Jurkat, Clone E6-1 (cell line): ENCODE measurements around the gene RBBP8NL.
"Not testable (repeated sequence)": the region's sequence is repeated elsewhere in the genome, so short reads cannot be mapped to it uniquely, and the experiment has no call there.

ENCODE experiments used
- DNase-seq: peaks from one replicate; pipeline ENCODE4 v3.0.0-alpha.2; 2011; ENCODE audit warnings: low read depth, low spot score
- H3K4me3 ChIP-seq: 2 replicates; pipeline ENCODE4 v1.5.1; 2011; ENCODE audit warnings: mild to moderate bottlenecking, low read length, control low read depth, moderate library complexity

RBBP8NL gene

DNA sequence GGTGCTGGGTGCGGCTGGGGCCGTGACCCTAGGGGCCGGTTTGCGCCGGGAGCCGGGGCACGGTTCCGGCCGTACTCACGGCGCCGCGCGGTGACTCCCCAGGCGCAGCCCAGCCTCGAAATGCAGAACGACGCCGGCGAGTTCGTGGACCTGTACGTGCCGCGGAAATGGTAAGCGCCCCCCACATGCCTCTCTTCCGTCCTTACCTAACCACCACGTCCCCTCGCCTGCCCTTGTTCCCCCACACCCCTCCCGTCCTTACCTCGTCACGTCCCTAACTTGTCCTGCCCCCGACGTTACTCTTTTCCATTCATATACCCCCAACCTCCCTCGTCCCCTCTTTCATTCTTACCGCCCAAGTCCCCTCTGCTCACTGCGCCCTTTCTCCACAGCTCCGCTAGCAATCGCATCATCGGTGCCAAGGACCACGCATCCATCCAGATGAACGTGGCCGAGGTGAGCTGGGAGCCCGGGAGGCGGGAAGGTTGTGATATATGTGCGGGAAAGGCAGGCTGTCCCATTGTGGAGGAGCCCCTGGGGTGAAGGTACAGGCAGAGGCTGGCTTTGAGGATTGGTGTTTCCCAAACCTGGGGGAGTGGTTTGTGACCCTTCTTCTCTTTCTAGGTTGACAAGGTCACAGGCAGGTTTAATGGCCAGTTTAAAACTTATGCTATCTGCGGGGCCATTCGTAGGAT is 40.0 kb downstream of the RBBP8NL start:
- H3K4me3 ChIP-seq, result peak overlapping the region; percentile 99
- DNase-seq, result no peak

DNA sequence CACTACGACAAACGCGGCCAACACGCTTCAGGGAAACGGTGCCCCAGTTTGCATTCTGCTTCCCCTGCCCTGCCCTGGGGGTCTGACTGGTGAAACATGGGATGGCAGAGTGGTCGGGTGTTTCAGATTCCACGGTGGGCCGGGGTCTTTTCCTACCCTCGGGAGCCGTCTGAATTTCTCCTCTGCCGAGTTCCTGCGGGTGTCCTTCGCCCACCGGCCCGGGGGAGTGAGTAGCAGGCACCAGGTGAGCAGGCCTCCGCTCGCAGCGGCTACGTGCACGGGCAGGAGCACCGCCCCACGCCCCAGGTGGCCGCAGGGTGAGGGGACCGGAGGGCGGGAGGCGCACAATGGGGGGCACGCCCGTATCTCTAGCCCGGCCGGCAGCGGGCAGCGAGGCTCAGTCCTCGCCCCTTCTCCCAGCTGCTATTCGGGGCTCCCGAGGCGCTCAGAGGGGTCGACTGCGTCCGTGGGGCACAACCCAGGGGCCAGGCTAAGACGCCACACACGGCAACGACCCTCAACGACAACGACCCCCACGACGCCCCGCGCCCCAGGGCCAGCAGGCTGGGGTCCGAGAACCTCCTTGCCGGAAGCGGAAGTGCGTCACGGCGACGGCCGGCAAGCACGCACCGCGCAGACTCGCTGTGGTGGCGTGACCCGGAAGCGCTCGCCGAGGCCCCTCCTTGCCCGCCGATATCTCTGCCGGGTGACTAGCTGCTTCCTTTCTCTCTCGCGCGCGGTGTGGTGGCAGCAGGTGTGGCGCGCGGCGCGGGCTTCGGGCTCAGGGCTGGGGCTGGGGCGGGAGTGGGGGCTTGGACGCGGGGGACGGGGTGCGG is 40.7 kb downstream of the RBBP8NL start, which contains the start of gene RPS21:
Gene RPS21 (plus strand): TSS at position 721 of the 836 bp plus-strand sequence. CDS start 236 bp downstream, outside the sequence.
- peak within 1 kb of the TSS; percentile 99 for H3K4me3 ChIP-seq
- DNase-seq, result peak; percentile 86

DNA sequence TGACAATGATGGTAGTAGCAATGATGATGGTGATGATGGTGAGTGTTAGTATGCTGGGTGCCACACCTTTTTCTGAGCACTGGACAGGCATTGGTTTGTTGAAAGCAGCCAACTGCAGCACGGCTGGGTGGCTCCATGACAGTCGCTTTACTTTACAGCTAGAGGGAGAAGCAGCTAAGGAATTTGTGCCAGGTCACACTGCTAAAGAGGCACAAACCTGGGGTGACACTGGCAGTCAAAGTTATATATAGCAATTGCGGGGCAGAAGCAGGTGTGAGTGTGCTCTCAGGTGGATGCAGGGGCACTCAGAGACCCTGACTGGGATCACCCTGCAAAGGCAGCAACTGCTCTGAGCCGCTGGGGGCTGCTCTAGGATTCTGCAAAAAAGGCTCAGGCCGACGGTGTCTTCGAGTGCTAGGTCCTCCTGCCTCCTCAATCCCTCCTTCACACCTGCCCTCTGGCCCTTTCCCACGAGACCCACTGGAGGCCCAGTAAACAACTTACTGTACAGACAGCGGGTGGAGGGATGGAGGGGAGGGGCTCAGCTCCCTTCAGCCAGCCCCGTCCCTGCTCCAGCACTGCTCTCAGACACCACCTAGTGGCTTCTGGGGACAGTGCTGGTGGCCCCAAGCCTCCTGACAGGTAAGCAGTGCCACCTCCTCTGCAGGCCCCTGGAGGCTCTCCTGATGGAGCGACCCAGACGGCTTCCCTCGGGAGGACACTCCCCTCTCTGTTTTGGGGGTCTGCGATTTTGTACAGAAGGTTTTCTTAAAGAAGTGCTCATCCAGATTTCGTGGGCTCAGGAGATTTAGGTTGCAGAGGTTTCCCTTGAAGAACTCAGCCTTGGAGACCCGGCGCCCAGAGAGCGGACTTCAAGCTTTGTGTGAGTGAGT is 44.8 kb downstream of the RBBP8NL start:
- H3K4me3 ChIP-seq, result peak overlapping the region; percentile 28
- DNase-seq, result peak; percentile 76

DNA sequence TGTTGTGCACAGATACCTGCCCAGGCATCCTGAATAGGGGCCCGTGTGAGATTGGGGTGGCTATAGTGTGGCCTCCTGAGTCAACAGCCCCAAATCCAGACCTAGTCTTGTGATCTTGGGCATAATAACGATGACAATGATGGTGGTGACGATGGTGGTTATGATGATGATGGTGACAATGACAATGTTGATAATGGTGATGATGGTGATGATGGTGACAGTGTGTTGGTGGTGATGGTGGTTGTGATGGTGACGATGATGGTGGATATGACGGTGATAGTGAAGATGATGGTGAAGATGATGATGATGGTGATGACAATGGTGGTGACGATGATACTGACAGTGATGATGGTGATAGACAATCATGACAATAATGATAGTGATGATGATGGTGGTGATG is 45.5 kb downstream of the RBBP8NL start:
- H3K4me3 ChIP-seq, result no peak overlapping the region
- DNase-seq, result no peak

DNA sequence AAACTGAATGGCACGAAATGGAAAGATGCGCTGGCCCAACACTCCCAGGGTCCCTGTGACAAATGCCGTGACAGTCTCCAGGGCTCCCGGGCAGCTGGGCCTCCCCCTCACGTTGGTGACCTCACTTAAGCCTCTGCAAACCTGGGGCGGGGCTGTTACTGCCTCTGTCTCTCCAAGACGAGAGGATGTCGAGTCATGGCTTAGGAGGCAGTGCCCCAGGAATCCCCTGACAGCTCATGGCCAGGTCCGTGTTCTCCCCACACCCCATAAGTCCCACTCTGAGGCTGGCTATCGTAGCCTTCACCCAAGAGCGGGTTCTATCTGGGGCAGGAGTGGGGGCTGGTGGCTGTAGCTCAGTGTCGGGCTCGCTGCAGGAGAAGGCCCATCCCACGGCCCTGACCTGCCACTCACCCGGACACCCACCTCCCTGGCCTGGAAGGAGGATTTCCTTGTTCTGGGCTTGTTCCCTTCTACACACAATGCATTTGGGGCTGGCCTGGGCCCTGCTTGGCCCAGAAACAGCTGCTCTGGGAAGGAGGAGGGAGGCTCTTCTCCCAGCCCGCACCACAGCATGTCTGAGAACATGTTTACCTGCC is 46.0 kb downstream of the RBBP8NL start:
- H3K4me3 ChIP-seq, result no peak overlapping the region
- DNase-seq, result no peak

DNA sequence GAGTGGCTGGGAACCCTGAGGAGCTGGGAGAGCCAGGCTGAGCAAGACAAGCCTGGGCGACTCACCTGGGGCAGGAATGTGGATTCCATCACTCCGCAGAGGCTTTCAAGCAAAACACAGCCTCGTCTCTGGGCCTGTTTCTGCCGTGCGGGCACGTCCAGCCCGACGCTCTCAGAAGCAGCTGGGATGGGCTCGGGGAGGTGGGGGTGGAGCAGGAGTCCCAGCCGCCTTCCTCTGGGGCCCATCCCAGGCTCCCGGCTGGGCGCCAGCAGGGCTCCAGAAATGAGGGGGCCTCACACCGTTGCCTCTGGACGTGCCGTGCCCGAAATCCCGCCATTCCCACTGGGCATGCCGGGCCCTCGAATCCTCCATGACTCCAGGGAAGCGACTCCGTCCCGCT is 49.1 kb downstream of the RBBP8NL start:
- no peak overlapping the region for H3K4me3 ChIP-seq
- no peak for DNase-seq

DNA sequence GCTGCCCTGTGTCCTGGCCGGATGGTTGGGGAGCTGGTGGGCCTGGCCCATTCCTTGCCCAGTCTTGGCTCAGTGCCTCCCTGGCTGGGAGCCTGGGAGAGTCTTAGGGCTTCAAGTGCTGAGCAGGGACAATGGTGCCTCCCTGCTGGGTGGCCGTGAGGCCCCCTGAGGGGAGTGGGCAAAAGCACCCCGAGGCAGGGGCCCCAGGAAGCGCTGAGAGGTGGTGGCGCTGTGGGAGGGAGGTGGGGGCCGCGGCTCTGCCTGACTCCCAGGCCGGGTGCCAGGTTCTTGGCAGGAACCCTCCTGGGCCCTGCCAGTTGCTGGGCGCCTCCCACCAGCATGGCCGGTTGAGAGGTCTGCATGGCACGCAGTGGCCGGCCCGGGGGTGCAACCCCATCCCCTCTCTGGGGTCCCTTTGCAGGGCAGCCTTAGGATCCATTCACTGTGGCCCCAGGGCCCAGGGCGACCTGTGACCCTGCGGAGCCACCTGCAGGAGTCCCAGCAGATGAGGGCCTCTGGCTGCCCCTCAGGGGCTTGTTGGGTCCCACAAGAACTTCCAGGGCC is 49.6 kb downstream of the RBBP8NL start:
- no peak for DNase-seq
- no peak overlapping the region for H3K4me3 ChIP-seq

DNA sequence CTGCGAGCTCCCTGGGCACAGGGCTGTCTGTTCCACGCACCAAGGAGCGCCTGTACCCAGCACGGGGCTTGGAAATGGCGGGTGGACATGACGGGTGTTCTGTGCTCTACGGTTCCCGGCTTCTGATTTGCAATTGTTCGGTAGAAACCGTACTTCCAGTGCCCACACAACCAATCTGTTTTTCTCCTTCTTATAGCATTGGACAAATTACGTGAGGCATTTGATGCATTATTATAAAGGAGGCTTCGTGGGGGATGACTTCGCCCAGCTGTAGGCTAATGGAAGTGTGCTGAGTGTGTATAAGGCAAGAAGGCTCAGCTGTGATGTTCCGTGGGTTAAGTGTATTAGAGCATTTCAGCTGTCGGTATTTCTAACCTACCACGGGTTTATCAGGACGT is 50.3 kb downstream of the RBBP8NL start:
- no peak for DNase-seq
- no peak overlapping the region for H3K4me3 ChIP-seq

DNA sequence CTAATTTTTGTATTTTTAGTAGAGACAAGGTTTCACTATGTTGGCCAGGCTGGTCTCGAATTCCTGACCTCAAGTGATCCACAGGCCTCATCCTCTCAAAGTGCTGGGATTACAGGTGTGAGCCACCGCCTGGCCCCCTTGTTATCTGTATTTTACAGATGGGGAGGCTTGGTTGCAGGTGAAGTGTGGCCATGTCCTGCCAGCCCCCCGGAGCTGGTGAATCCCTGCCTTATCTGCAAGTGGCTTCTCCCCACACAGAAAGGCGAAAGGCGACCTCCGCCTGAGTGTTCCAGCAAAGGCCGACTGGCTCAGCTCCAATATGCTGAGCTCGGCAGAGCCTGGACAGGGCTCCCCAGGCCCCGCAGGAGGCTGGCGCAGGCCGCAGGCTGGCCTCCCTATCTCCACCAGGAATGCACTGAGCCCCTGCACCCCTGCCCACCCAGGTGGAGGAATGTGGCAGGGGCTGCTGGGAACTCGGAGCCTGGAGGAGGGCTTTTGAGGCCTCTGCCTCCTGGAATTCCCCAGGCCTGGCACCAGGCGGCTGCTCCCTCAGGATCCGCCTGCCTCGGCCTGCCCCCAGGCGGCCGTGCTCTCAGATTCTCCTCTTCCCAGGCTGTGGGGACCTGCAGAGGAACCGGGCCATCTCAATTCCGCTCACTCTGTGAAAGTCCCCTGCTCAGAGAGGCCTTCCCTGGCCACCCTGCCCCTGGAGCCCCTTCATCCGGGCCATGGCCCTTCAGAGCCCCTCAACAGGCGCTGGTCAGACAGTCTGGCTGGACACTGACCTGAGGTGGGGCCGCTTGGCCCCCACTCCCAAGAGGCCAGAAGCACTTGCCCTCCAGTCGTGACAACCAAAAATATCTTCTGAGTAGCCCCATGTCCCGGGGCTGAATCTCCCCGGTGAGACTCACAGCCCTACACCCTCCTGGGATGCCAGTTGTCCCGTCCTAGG is 51.0 kb downstream of the RBBP8NL start:
- no peak for DNase-seq
- H3K4me3 ChIP-seq, result no peak overlapping the region

DNA sequence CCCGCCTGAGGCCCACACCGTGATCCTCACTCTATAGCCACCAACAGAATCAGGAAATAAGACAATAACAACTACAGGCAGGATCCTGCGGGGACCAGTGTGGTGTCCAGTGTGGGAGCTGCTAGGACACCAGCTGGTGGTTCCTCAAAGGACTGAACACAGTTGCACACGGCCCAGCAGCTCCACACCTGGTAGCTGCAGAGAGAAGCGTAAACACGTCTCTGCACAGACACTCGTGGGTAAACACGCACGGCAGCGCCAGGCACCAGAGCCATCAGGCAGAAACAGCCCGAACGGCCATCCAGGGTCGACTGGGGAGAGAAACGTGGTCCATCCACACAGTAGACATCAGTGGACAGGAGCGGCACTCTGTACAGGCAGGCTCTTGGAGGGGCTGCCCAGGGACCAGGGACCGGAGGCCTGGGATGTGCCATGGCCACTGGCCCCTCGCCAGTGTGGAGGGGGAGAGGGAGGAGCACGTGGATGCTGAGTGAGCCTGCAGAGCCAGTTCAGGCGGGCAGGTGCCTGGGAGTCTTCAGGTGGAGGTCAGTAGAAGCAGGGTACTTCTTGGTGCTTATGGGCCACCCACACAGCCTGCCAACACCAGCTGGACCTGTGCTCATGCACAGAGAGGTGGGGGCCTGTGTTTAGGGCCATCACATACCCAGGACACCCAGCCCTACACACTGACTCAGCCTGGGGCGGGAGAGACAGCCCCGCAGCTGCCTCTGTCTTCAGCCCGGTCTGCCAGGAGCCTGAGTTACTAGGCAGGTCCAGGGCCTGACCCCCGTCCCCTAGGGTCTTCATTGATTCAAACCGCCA is 52.8 kb downstream of the RBBP8NL start:
- no peak overlapping the region for H3K4me3 ChIP-seq
- DNase-seq, result no peak

DNA sequence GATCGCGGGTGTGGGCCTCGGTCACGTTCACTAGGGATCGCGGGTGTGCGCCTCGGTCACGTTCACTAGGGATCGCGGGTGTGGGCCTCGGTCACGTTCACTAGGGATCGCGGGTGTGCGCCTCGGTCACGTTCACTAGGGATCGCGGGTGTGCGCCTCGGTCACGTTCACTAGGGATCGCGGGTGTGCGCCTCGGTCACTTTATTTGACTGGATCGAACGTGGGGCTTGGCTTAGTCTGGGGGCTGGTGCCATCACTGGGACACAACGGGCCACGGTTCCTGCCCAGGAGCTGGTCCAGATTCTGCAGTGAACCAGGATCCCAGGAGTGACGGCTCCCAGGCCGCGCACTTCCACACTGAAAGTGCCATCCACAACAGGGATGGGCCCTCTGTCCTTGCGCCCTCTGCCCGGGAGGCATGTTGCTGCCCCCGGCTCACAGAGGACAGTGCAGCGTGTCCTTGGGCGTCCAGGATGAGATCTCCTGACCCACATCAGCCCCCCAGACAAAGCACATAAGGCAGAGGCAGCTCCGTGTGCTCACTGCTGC is 53.6 kb downstream of the RBBP8NL start:
- not testable (repeated sequence) for H3K4me3 ChIP-seq, DNase-seq

DNA sequence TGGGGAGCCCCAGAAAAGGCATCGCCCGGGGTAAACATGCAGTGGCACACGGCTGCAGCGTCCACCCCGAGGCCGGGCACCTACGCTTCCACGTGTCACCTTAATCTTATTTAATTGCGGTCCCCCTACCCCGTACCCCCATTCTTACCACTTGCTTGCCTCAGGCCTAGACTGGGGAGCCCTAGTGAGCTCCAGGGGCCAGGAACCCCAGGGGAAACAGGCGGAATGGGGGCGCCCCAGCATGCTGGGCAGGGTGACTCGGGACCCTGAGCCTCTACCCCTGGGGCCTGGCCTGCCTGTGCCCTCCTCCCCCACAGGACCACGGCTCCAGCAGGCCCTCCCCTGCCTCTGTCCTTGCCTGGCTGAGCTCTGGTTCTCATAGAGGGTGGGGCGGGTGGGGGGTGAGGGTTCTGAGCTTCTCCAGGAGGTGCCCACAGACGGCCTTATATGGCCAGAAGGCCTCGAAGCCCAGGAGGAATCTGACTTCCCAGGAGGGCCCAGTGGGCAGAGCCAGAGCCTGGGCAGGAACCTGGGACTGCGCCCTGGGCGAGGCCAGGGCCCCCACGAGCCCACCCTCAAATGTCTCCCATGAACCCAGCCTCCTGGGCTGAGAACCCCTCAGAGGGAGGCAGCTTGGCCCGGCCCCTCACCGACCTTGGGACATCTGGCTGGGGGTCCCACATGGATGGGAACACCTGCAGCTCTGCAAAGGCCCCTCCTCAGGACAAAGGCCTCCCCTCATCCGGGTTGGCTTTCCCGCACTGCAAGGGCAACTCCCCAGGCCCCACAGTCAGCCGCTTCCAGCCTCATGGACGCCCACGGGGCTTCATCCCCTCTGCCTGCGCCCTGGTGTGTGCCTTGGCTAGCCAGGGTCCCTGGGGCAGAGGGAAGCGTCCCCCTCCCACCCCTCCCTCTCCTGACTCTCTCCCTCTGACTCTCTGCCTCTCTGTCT is 55.0 kb downstream of the RBBP8NL start:
- DNase-seq, result no peak
- no peak overlapping the region for H3K4me3 ChIP-seq

DNA sequence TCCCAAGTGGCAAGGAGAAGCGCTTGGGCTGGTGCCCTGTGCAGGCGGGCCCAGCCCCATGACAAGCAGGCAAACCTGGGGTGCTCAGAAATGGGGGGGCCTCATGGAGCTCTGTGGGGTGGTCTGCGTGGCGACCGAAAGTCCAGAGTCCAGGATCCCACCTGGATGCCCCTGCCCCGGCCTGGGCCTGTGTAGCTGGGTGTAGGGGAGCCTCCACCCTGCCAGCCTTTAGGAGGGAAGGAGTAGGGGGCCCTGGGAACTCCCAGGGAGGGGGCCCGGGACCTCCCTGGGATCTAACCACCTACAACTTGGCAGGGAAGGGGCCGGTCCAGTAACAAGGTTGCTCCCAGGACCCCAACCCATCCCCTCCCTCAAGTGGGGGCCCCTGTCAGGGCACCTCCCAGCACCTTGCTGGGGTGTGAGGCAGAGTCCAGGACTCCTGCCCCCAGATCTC is 55.7 kb downstream of the RBBP8NL start:
- no peak overlapping the region for H3K4me3 ChIP-seq
- no peak for DNase-seq

DNA sequence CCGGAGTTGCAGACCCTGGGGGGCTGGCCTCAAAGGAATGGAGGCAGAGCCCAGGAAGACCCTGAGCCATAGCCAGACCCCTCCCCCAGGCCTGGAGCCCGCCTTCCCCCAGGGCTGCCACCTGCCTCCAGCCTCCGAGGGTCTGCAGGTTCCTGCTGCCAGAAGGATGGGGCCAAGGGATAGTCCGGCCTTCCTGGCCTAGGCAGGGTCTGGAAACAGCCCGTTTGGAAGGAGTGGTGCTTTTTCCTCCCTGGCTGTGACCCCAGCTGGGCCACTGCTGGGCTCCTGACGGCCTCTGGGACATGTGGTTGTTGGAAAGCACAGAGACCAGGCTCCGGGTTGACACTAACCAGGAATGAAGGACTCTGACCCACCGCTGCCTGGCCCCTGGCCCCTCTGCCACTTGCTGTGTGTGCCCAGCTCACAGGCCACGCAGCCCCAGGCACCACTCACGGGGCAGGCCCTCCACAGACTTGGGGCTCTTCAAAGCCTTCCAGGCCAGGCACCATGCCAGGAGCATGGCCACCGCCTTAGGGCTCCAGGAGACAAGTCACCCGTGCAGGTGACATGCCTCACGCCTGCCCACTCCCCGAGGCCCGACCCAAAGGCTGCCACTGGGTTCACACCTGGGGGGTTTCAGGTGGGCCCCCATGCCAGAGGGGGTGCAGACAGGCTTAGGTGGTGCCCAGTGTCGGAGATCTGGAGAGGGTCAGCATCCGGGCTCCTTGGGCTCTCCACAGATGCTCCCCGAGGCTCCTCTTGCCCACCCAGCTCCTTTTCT is 56.3 kb downstream of the RBBP8NL start:
- DNase-seq, result no peak
- no peak overlapping the region for H3K4me3 ChIP-seq
